HG02610 (cell line): ENCODE results near the gene MFNG.

Source experiments
- ATAC-seq: cut with Tn5 transposase; IDR thresholded peaks from one replicate; pipeline ENCODE4 v1.9.1; 2021; ENCODE audit warnings: mild to moderate bottlenecking, moderate library complexity; ENCODE audit not compliant: unreplicated experiment

MFNG gene

DNA sequence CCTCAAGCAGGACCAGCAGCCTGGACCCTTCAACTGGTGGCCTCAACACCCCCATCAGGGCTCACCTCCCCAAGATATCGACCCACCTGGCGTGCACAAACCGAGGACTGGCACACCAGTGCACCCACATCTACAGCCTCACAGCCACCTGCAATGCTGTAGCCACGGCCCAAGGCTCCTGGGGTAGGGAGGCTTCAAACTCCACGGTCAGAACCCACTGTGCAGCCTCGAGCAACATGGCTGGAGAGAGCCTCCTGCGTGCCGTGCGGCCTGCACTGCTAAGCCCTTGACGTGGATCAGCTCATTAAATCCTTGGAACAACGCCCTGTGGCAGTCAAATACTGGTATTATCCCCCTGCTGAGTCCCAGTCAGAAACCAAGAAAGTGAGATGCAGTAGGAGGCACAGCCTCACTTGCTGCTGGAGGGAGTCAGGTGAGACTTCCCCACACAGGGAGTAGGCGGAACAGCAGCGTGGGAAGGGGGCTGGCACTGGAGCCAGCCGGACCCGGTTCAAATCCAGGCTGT, 28.4 kb upstream of the MFNG start:
- ATAC-seq, result no peak

GRCh38 chr22:37511395-37512104, 25.4 kb upstream of the MFNG start:
- ATAC-seq, result no peak

GRCh38 chr22:37510091-37510490, 23.9 kb upstream of the MFNG start:
- ATAC-seq, result no peak

DNA sequence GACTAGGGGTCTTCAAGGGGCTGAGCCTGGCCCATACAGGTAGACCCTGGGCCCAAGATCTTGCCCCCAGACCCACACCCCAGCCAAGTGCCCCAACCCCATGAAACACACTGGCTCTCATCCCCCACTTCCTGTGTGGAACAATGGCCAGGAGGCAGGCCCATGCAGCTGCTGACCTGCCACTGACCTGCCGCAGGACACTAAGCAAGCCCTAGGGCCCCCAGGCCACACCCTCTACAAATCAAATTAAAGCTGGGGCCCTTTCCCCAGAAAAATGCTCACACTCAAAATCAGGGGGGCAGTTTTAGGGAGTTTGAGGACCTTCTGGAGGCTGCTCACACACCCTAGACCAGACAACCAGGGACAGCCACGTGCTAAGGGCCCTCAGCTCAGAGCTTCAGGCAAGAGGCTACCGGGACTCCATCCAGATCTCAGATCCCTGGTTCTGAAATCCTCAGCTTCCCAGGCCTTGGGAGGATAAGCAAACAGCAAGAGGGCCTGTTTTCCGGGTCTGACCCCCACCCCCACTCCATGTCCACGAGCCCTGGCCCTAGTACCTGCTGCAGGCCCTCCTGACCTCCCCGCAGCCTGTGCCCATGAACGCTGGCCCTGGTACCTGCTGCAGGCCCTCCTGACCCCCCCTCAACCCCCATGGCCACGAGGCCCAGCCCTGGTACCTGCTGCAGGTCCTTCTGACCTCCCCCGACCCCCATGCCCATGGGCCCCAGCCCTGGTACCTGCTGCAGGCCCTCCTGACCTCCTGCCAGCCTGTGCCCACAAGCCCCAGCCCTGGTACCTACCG, 23.1 kb upstream of the MFNG start:
- ATAC-seq, result no peak

DNA sequence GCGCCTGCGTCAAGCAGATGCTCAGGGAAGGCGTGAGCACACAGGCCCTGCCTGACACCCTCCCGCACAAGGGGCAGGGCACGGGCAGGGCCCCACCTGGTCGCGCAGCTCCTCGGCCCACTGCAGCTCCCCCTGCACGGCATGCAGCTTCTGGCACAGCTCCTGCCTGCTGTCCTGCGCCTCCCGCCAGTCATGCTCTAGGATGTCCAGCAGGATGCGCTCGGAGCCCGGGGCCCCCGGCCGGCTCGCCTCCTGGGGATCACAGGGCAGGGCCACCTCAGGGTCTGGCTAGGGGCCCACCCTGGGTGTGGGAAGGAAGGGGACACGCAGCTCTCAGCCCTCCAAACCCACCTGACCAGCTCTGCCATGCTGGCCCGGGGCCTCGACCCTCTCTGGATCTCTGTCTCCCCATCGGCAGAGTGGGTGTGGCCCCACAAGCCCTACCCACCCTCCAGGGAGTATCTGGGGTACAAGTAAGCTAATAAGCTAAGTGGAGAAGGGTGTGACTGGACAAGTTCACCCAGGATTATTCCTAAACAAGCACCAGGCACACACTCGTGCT, 22.3 kb upstream of the MFNG start:
- no peak for ATAC-seq

DNA sequence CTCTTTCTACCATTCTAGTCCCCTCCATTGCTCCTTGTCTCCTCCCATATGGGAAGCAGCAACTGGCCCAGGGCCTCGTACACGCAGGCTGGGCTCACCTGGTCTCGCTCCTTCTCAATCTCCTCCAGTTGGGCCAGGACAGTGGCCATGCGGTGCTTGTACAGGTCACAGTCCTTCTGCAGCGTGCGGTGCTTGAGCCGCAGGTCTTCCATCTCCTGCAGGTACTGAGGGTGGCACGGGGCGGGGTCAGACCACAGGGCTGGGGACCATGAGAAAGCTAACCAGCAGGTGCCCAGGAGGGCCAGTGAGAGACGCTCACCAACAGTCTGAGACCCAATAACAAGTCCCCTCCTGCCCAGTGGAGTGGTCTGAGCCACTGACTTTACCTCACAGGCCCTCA, 21.5 kb upstream of the MFNG start:
- ATAC-seq, result no peak

GRCh38 chr22:37505989-37506388, 19.8 kb upstream of the MFNG start:
- ATAC-seq, result no peak

GRCh38 chr22:37505565-37505964, 19.4 kb upstream of the MFNG start:
- no peak for ATAC-seq

GRCh38 chr22:37504964-37505363, 18.8 kb upstream of the MFNG start:
- ATAC-seq, result no peak

DNA sequence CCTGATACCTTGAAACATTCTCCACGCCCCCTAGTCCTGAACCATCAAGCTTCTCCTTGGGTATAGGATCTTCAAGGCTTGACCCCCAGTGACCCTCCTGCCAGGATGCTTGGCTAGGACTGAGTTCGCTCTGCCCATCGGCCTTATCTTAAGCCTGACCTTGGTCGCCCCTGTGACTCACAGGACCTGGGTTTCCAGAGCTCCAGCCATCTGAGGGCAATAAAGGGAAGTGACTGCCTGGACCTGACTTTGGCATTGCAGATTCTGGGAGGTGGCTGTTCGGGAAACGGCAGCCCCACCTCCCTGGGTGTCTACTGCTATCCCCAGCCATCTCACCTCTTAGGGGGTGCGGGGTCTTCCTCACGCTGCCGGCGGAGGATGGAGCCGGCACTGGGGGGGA, 17.7 kb upstream of the MFNG start:
- ATAC-seq, result no peak

GRCh38 chr22:37503183-37503683, 17.0 kb upstream of the MFNG start:
- no peak for ATAC-seq

GRCh38 chr22:37502342-37503182, 16.4 kb upstream of the MFNG start:
- no peak for ATAC-seq

GRCh38 chr22:37501610-37502341, 15.6 kb upstream of the MFNG start:
- no peak for ATAC-seq

- ATAC-seq, result no peak
Observed at GRCh38 chr22:37500745-37501609, 14.8 kb upstream of the MFNG start.

DNA sequence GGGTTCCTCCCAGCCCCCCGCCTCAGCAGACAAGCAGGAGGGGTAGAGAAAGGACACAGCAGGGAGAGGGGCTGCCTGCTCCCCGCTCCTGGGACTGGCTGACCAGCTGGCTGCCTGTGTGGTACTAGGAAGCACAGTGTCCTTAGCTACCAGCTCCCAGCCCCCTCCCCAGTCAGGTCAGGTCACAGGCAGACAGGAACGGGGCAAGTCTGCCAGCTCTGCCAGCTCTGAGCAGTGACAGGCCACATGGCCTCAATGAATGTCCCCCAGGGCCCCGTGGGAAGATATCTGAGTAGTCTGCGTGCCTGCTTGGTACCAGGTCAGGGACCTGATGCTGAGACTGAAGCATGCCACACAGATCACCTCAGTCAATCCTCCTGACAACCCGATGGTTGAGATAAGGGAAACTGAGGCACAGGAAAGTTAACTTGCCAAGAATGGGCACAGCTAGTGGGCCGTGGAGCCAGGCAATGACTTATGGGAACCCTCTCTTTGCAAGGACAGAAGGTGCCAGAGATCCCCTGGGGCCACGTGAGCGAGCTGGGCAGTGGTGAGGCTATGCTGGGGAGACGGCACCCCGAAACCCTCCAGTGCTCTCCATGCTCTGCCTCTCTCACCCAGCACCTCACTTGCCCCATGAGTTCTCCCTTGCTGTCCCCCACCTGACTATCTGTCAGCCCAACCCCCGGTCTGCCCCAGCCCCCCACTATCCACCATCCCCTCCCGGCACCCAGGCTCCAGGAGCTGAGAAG, 13.8 kb upstream of the MFNG start:
- no peak for ATAC-seq

- ATAC-seq, result no peak
Observed at GRCh38 chr22:37499027-37499707, 13.0 kb upstream of the MFNG start.

DNA sequence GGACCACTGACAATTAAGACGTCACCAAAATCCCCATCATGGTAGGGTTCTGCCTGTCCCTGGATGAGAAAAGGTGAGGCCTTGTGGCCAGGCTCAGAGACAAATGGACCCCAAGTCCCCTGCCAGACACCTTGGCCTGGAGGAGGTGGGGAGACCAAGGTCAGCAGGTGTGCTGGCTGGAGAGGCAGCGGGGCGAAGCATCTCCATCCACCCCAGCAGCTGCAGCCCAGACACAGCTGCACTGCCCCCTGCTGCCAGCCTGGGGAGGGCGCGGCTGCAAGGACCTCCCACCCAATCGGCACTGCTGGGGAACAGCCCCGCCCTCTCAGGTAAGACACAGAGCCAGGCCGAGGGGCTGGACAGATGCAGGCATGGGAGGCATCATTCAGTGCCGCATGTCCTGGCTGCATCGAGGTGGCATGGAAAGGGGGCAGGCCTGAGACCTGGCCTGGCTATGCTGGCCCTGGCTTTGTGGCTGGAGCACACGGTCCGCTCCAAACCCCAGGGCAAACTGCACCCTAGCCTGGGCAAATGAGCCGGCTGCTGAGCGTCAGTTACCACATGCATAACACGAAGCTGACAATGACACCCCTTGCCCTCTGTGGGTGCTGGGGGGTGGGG, 12.2 kb upstream of the MFNG start:
- peak; percentile 53 for ATAC-seq
